Hematopoietic multipotent progenitor cell treated with erythropoietin and hydrocortisone succinate and interleukin-3 and kit ligand, for 6 days (in vitro differentiated cells): Measurements from ENCODE around the gene PICK1.
A peak's percentile ranks its signal among the peaks of the same experiment; 100 is the strongest.
"Not testable (repeated sequence)": the region's sequence is repeated elsewhere in the genome, so short reads cannot be mapped to it uniquely, and the experiment has no call there.

Source experiments
- DNase-seq: peaks from one replicate; pipeline ENCODE4 v3.0.0-alpha.2; 2015

PICK1 gene

GRCh38 chr22:38030311-38031133 lies 26.7 kb upstream of the PICK1 start:
- DNase-seq = no peak

GRCh38 chr22:38031491-38031890 lies 25.7 kb upstream of the PICK1 start:
- no peak for DNase-seq

GRCh38 chr22:38032681-38033521 lies 24.3 kb upstream of the PICK1 start:
- DNase-seq = peak; percentile 48

GRCh38 chr22:38033522-38034277 lies 23.5 kb upstream of the PICK1 start:
- DNase-seq = no peak

- DNase-seq = peak; percentile 44
These were observed 22.8 kb upstream of the PICK1 start for GRCh38 chr22:38034278-38034882.

GRCh38 chr22:38034884-38035529 lies 22.2 kb upstream of the PICK1 start:
- DNase-seq = no peak

- DNase-seq = no peak
These were observed 21.7 kb upstream of the PICK1 start for GRCh38 chr22:38035530-38035885.

- no peak for DNase-seq
These were observed 20.7 kb upstream of the PICK1 start for GRCh38 chr22:38036392-38037062.

- DNase-seq = not testable (repeated sequence)
These were observed 19.6 kb upstream of the PICK1 start for GRCh38 chr22:38037367-38038150.

- no peak for DNase-seq
These were observed 18.8 kb upstream of the PICK1 start for GRCh38 chr22:38038426-38038825.

- DNase-seq = no peak
These were observed 18.1 kb upstream of the PICK1 start for GRCh38 chr22:38038890-38039812.

- no peak for DNase-seq
These were observed 16.0 kb upstream of the PICK1 start for GRCh38 chr22:38040953-38041759.

- DNase-seq = no peak
These were observed 15.3 kb upstream of the PICK1 start for GRCh38 chr22:38041760-38042487.

GRCh38 chr22:38042488-38042790 lies 14.8 kb upstream of the PICK1 start:
- DNase-seq = no peak

GRCh38 chr22:38043151-38044039 lies 13.8 kb upstream of the PICK1 start:
- DNase-seq = no peak

- no peak for DNase-seq
These were observed 11.0 kb upstream of the PICK1 start for GRCh38 chr22:38046070-38046748.
